MM.1S (cell line): ENCODE data around the gene CIROP.

Source experiments
- DNase-seq: peaks from one replicate; pipeline ENCODE4 v3.0.0-alpha.2; 2015
- H2AFZ ChIP-seq: fragments of 300-600 bp; sonication (generic); 2 replicates; pipeline ENCODE4 v1.6.0; 2016; ENCODE audit warnings: antibody characterized with exemption, low read length
- H3F3A ChIP-seq: fragments of 300-600 bp; sonication (generic); 2 replicates; pipeline ENCODE4 v1.6.1; 2016; ENCODE audit warnings: mild to moderate bottlenecking, antibody characterized with exemption, low read length, moderate library complexity, mixed read lengths; ENCODE audit not compliant: insufficient read depth
- H3K27ac ChIP-seq: fragments of 300-600 bp; sonication (generic); 2 replicates; pipeline ENCODE4 v1.5.1; 2016; ENCODE audit warnings: mild to moderate bottlenecking, low read length
- H3K27me3 ChIP-seq: fragments of 300-600 bp; sonication (generic); replicated peaks from 2 replicates; pipeline ENCODE4 v1.6.0; 2016; ENCODE audit warnings: low read length; ENCODE audit not compliant: insufficient read depth
- H3K36me3 ChIP-seq: fragments of 300-600 bp; sonication (generic); replicated peaks from 2 replicates; pipeline ENCODE4 v1.6.1; 2016; ENCODE audit warnings: mild to moderate bottlenecking, low read length, mixed read lengths; ENCODE audit not compliant: insufficient read depth
- H3K4me1 ChIP-seq: fragments of 300-600 bp; sonication (generic); 2 replicates; pipeline ENCODE4 v1.6.1; 2016; ENCODE audit warnings: low read length, mixed read lengths
- H3K4me2 ChIP-seq: fragments of 300-600 bp; sonication (generic); 2 replicates; pipeline ENCODE4 v1.6.0; 2016; ENCODE audit warnings: low read depth, low read length
- H3K4me3 ChIP-seq: fragments of 300-600 bp; sonication (generic); 2 replicates; pipeline ENCODE4 v1.5.1; 2016; ENCODE audit warnings: low read length, mixed read lengths
- H3K79me2 ChIP-seq: fragments of 300-600 bp; sonication (generic); 2 replicates; pipeline ENCODE4 v1.6.1; 2016; ENCODE audit warnings: mixed run types, low read length, mixed read lengths
- H3K9ac ChIP-seq: fragments of 300-600 bp; sonication (generic); 2 replicates; pipeline ENCODE4 v1.6.1; 2016; ENCODE audit warnings: low read length, mixed read lengths
- H3K9me2 ChIP-seq: fragments of 300-600 bp; sonication (generic); replicated peaks from 2 replicates; pipeline ENCODE4 v1.6.1; 2016; ENCODE audit warnings: mild to moderate bottlenecking, low read length, mixed read lengths; ENCODE audit not compliant: insufficient read depth
- H3K9me3 ChIP-seq: fragments of 300-600 bp; sonication (generic); replicated peaks from 2 replicates; pipeline ENCODE4 v1.6.1; 2016; ENCODE audit warnings: mild to moderate bottlenecking, low read length, mixed read lengths; ENCODE audit not compliant: insufficient read depth
- H4K20me1 ChIP-seq: fragments of 300-600 bp; sonication (generic); 2 replicates; pipeline ENCODE4 v1.6.1; 2016; ENCODE audit warnings: mild to moderate bottlenecking, low read length, moderate library complexity, mixed read lengths; ENCODE audit not compliant: insufficient read depth
- CTCF ChIP-seq: fragments of 300-600 bp; sonication (generic); IDR thresholded peaks from 2 replicates; pipeline ENCODE4 v1.5.1; 2016; ENCODE audit warnings: antibody characterized with exemption, low read length, mixed read lengths
- EZH2 ChIP-seq: fragments of 300-600 bp; sonication (generic); optimal IDR thresholded peaks from 2 replicates; pipeline ENCODE3; 2017; ENCODE audit warnings: low read depth, mild to moderate bottlenecking, antibody characterized with exemption, low read length, mixed read lengths
- EZH2phosphoT487 ChIP-seq: fragments of 300-600 bp; sonication (generic); IDR thresholded peaks from 2 replicates; pipeline ENCODE4 v1.6.1; 2018; ENCODE audit warnings: antibody characterized with exemption, low read length

The CIROP gene

GRCh38 chr14:23062002-23062401 is 42.8 kb downstream of the CIROP start:
- H3K4me1 ChIP-seq: no peaks in the 10 kb centered on the region
- H3K4me2 ChIP-seq: no peak overlapping the region
- DNase-seq: no peak
- no peaks in the 10 kb centered on the region for H4K20me1 ChIP-seq
- H3K4me3 ChIP-seq: no peak overlapping the region
- no peaks in the 10 kb centered on the region for H3K36me3 ChIP-seq
- no peak overlapping the region for H3K27ac ChIP-seq
- no peaks in the 10 kb centered on the region for H3K27me3 ChIP-seq
- H3K79me2 ChIP-seq: no peaks in the 10 kb centered on the region
- no peaks in the 10 kb centered on the region for H3K9me3 ChIP-seq
- TF ChIP-seq CTCF (no peak), EZH2phosphoT487 (no peak), EZH2 (no peak)
- no peaks in the 10 kb centered on the region for H3K9me2 ChIP-seq
- H3F3A ChIP-seq: 0 out of 2 replicates have a peak, but pooled peaks cover 10% of the 10 kb centered on the region
- H2AFZ ChIP-seq: no peak overlapping the region
- no peak overlapping the region for H3K9ac ChIP-seq

GRCh38 chr14:23060536-23061260 is 44.1 kb downstream of the CIROP start:
- Histone ChIP-seq H3K27me3 (no peaks in the 10 kb centered on the region), H2AFZ (no peak overlapping the region), H3K27ac (no peak overlapping the region), H3K9ac (no peak overlapping the region), H3F3A (0 out of 2 replicates have a peak, but pooled peaks cover 14% of the 10 kb centered on the region), H4K20me1 (no peaks in the 10 kb centered on the region), H3K4me1 (no peaks in the 10 kb centered on the region), H3K4me3 (no peak overlapping the region), H3K79me2 (no peaks in the 10 kb centered on the region), H3K4me2 (no peak overlapping the region), H3K36me3 (no peaks in the 10 kb centered on the region), H3K9me3 (no peaks in the 10 kb centered on the region), H3K9me2 (no peaks in the 10 kb centered on the region)
- no peak for DNase-seq
- TF ChIP-seq EZH2 (no peak), EZH2phosphoT487 (no peak), CTCF (no peak)

- Histone ChIP-seq H3K9me3 (no peaks in the 10 kb centered on the region), H3K36me3 (no peaks in the 10 kb centered on the region), H3K4me2 (no peak overlapping the region), H2AFZ (no peak overlapping the region), H3K79me2 (no peaks in the 10 kb centered on the region), H3K9ac (no peak overlapping the region), H3K9me2 (no peaks in the 10 kb centered on the region), H3K27ac (no peak overlapping the region), H4K20me1 (no peaks in the 10 kb centered on the region), H3K4me3 (no peak overlapping the region), H3K4me1 (no peaks in the 10 kb centered on the region), H3F3A (0 out of 2 replicates have a peak, but pooled peaks cover 14% of the 10 kb centered on the region), H3K27me3 (no peaks in the 10 kb centered on the region)
- DNase-seq: no peak
- TF ChIP-seq CTCF (no peak), EZH2phosphoT487 (no peak), EZH2 (no peak)
Measured at GRCh38 chr14:23058654-23059504, 45.9 kb downstream of the CIROP start.
